SK-N-SH treated with all-trans-retinoic acid at 6 μM for 48 hours (cell line): ENCODE results near the gene GPX2.
A peak's percentile ranks its signal among the peaks of the same experiment; 100 is the strongest.

ENCODE experiments used
- ATAC-seq: fragments of 200-7000 bp; cut with Tn5 transposase; 3 replicates; pipeline ENCODE4 v1.9.1; 2020; ENCODE audit warnings: mild to moderate bottlenecking, moderate library complexity
- ARNTL ChIP-seq: fragments of 450-650 bp; formaldehyde crosslinking; IDR thresholded peaks from 2 replicates; pipeline ENCODE4 v1.5.0; 2020; ENCODE audit warnings: low read depth, mild to moderate bottlenecking, moderate library complexity, borderline replicate concordance
- CREB5 ChIP-seq: fragments of 250-450 bp; sonication (Bioruptor Pico); IDR thresholded peaks from 2 replicates; pipeline ENCODE4 v1.5.1; 2020; ENCODE audit warnings: low read depth, mild to moderate bottlenecking, moderate library complexity
- CSDC2 ChIP-seq: fragments of 250-450 bp; sonication (Bioruptor Pico); IDR thresholded peaks from 2 replicates; pipeline ENCODE4 v1.5.0; 2020; ENCODE audit warnings: mild to moderate bottlenecking, moderate library complexity
- CSRNP3 ChIP-seq: fragments of 250-450 bp; sonication (Bioruptor Pico); IDR thresholded peaks from 2 replicates; pipeline ENCODE4 v1.5.1; 2021; ENCODE audit warnings: mild to moderate bottlenecking, moderate library complexity
- GLIS3 ChIP-seq: fragments of 250-450 bp; sonication (Bioruptor Pico); IDR thresholded peaks from 2 replicates; pipeline ENCODE4 v1.5.0; 2020; ENCODE audit warnings: mild to moderate bottlenecking, moderate library complexity
- ISL1 ChIP-seq: fragments of 250-450 bp; sonication (Bioruptor Pico); IDR thresholded peaks from 2 replicates; pipeline ENCODE4 v2.1.2; 2022; ENCODE audit warnings: mild to moderate bottlenecking, moderate library complexity
- PATZ1 ChIP-seq: fragments of 250-450 bp; sonication (Bioruptor Pico); IDR thresholded peaks from 2 replicates; pipeline ENCODE4 v1.8.0; 2020; ENCODE audit warnings: mild to moderate bottlenecking, moderate library complexity, borderline replicate concordance
- TCF4 ChIP-seq: fragments of 250-450 bp; sonication (Bioruptor Pico); IDR thresholded peaks from 2 replicates; pipeline ENCODE4 v1.8.0; 2021; ENCODE audit warnings: mild to moderate bottlenecking, moderate library complexity, borderline replicate concordance
- TOX ChIP-seq: fragments of 250-450 bp; sonication (Bioruptor Pico); IDR thresholded peaks from 2 replicates; pipeline ENCODE4 v1.8.0; 2021; ENCODE audit warnings: mild to moderate bottlenecking, moderate library complexity, borderline replicate concordance
- TSHZ2 ChIP-seq: fragments of 250-450 bp; sonication (Bioruptor Pico); IDR thresholded peaks from 2 replicates; pipeline ENCODE4 v1.5.0; 2020; ENCODE audit warnings: mild to moderate bottlenecking, moderate library complexity
- ZFP3 ChIP-seq: fragments of 250-450 bp; sonication (Bioruptor Pico); IDR thresholded peaks from 2 replicates; pipeline ENCODE4 v1.5.0; 2020; ENCODE audit warnings: mild to moderate bottlenecking, moderate library complexity
- ZNF565 ChIP-seq: fragments of 450-650 bp; formaldehyde crosslinking; conservative IDR thresholded peaks from 2 replicates; pipeline ENCODE4 v1.5.0; 2020; ENCODE audit warnings: low read depth, mild to moderate bottlenecking, moderate library complexity
- ZNF70 ChIP-seq: fragments of 450-650 bp; formaldehyde crosslinking; IDR thresholded peaks from 2 replicates; pipeline ENCODE4 v1.5.0; 2020; ENCODE audit warnings: mild to moderate bottlenecking, moderate library complexity
- ZNF8 ChIP-seq: fragments of 450-650 bp; formaldehyde crosslinking; IDR thresholded peaks from 2 replicates; pipeline ENCODE4 v1.5.0; 2020; ENCODE audit warnings: mild to moderate bottlenecking, moderate library complexity

Gene GPX2

GRCh38 chr14:64973026-64973442, 30.5 kb upstream of the GPX2 start:
- no peak for ATAC-seq
- TF ChIP-seq CSDC2 (CRISPR knock-in tag) (no peak), CSRNP3 (no peak), ZFP3 (CRISPR knock-in tag) (no peak), CREB5 (CRISPR knock-in tag) (no peak), ISL1 (CRISPR knock-in tag) (no peak), ZNF8 (CRISPR knock-in tag) (no peak), TCF4 (no peak), TOX (CRISPR knock-in tag) (no peak), ARNTL (CRISPR knock-in tag) (no peak), ZNF565 (CRISPR knock-in tag) (no peak)
- TF ChIP-seq, all 23 proteins: peak for 0

- TF ChIP-seq PATZ1 (CRISPR knock-in tag) (peak; percentile 31; the same call in 1 of the 2 replicates), TOX (CRISPR knock-in tag) (no peak), ZNF8 (CRISPR knock-in tag) (no peak), GLIS3 (CRISPR knock-in tag) (no peak)
- TF ChIP-seq, all 23 proteins: peak for 1
- peak; percentile 75 for ATAC-seq
These were observed 29.6 kb upstream of the GPX2 start, which contains the start of gene RAB15 for GRCh38 chr14:64971943-64972791. Gene RAB15, minus strand, starts transcription at chr14:64972336. Its CDS starts 260 bp downstream, at chr14:64972076.

- no peak for TF ChIP-seq GLIS3 (CRISPR knock-in tag)
- no peak for TF ChIP-seq CSRNP3
- peak; percentile 23; the same call in 2 of the 3 replicates for ATAC-seq
These were observed 29.0 kb upstream of the GPX2 start for GRCh38 chr14:64971491-64971942.

- ATAC-seq = peak; percentile 36
- TF ChIP-seq ZNF70 = no peak
- no peak for TF ChIP-seq TSHZ2 (CRISPR knock-in tag)
- TF ChIP-seq TOX (CRISPR knock-in tag) = no peak
These were observed 28.4 kb upstream of the GPX2 start for GRCh38 chr14:64970776-64971477.
